WI38 (cell line): ENCODE data around the gene UQCC3.
"Not testable (repeated sequence)": the region's sequence is repeated elsewhere in the genome, so short reads cannot be mapped to it uniquely, and the experiment has no call there.

Source experiments
- H3K4me3 ChIP-seq: 2 replicates; pipeline ENCODE4 v1.5.1; 2011; ENCODE audit warnings: low read depth, mild to moderate bottlenecking, control low read depth, low read length
- CTCF ChIP-seq: IDR thresholded peaks from 2 replicates; pipeline ENCODE4 v1.5.1; 2012; ENCODE audit warnings: low read depth, mild to moderate bottlenecking, control low read depth, low read length

The UQCC3 gene

GRCh38 chr11:62689421-62690183, 18.1 kb downstream of the UQCC3 start, which contains the start of gene LRRN4CL:
TSS of gene LRRN4CL (minus strand) at chr11:62689530. CDS start at chr11:62688508, 1,022 bp downstream.
- no peak for TF ChIP-seq CTCF
- H3K4me3 ChIP-seq: peak within 1 kb of the TSS; percentile 41

- H3K4me3 ChIP-seq: not testable (repeated sequence)
Measured at GRCh38 chr11:62693624-62694023, 22.2 kb downstream of the UQCC3 start.

- TF ChIP-seq CTCF: peak; percentile 79
Measured at GRCh38 chr11:62694455-62695167, 23.1 kb downstream of the UQCC3 start.

GRCh38 chr11:62702246-62702645, 30.8 kb downstream of the UQCC3 start:
- no peak for TF ChIP-seq CTCF

More at GRCh38 chr11:62694455-62695167, 23.1 kb downstream of the UQCC3 start:
- no peak overlapping the region for H3K4me3 ChIP-seq

GRCh38 chr11:62703921-62704320, 32.4 kb downstream of the UQCC3 start:
- not testable (repeated sequence) for H3K4me3 ChIP-seq

More at GRCh38 chr11:62702246-62702645, 30.8 kb downstream of the UQCC3 start:
- H3K4me3 ChIP-seq: no peak overlapping the region

- TF ChIP-seq CTCF: no peak
- H3K4me3 ChIP-seq: peak overlapping the region; percentile 73
Measured at GRCh38 chr11:62705413-62705812, 33.9 kb downstream of the UQCC3 start.

- no peak for TF ChIP-seq CTCF
- peak overlapping the region; percentile 73 for H3K4me3 ChIP-seq
Measured at GRCh38 chr11:62705880-62706849, 34.7 kb downstream of the UQCC3 start.
